Calu3 (cell line): ENCODE results near the gene FAM241A. TPM values are rescaled to one million over a fixed set of nuclear protein-coding genes. Genes with fewer than 3 reads are reported as not detected.
"Not testable (repeated sequence)": the region's sequence is repeated elsewhere in the genome, so short reads cannot be mapped to it uniquely, and the experiment has no call there.

Experiments
- BruUV-seq: library from RNA; stranded (reverse); fragments of 400-500 nt; replicated peaks from 2 replicates; lab custom pipeline; 2021; lab: Mats Ljungman, UMichigan
- CTCF ChIA-PET: fragments of 300-600 bp; sonication (Branson Sonifier 250); formaldehyde crosslinking; loops from one replicate; lab custom pipeline; 2022; ENCODE audit warnings: antibody characterized with exemption; lab: Charles Lee
- DNase-seq: peaks from one replicate; pipeline ENCODE4 v3.0.0; 2022
- H3K27ac Mint-ChIP-seq: one replicate; pipeline ENCODE4 v1.8.0; 2022; ENCODE audit warnings: mixed read lengths; ENCODE audit not compliant: unreplicated experiment
- H3K27me3 Mint-ChIP-seq: one replicate; pipeline ENCODE4 v1.8.0; 2022; ENCODE audit warnings: mixed read lengths; ENCODE audit not compliant: unreplicated experiment
- H3K36me3 Mint-ChIP-seq: one replicate; pipeline ENCODE4 v1.8.0; 2022; ENCODE audit warnings: mild to moderate bottlenecking, moderate library complexity, mixed read lengths; ENCODE audit not compliant: insufficient read depth, unreplicated experiment
- H3K4me1 Mint-ChIP-seq: one replicate; pipeline ENCODE4 v1.8.0; 2022; ENCODE audit warnings: mild to moderate bottlenecking, low read depth, mixed read lengths; ENCODE audit not compliant: unreplicated experiment
- H3K4me3 Mint-ChIP-seq: one replicate; pipeline ENCODE4 v1.8.0; 2022; ENCODE audit warnings: mild to moderate bottlenecking, low read depth, moderate library complexity, mixed read lengths; ENCODE audit not compliant: unreplicated experiment
- H3K9me3 Mint-ChIP-seq: one replicate; pipeline ENCODE4 v1.8.0; 2022; ENCODE audit warnings: low read depth, mixed read lengths; ENCODE audit not compliant: unreplicated experiment
- CTCF ChIP-seq: fragments of 200-600 bp; IDR thresholded peaks from one replicate; pipeline ENCODE4 v1.8.0; 2022; ENCODE audit warnings: antibody characterized with exemption; ENCODE audit not compliant: unreplicated experiment
- intact Hi-C: fragments of 100-400 bp; cut with micrococcal nuclease; formaldehyde crosslinking; loops from one replicate; pipeline ENCODE4 v1.10.0; 2022; ENCODE audit not compliant: unreplicated experiment
- total RNA-seq: library from RNA; stranded (reverse); gene quantifications from 2 replicates; pipeline ENCODE4 v1.2.3, GENCODE V29; 2022

FAM241A gene
- total RNA-seq, 1 experiment from 2014 or later, result 1.6 TPM

- no peaks in the 10 kb centered on the region for H3K27me3 Mint-ChIP-seq
- TF ChIP-seq CTCF, result no peak
- intact Hi-C loops, result no loop called here
- peaks cover 9% of the 10 kb centered on the region for H3K4me1 Mint-ChIP-seq
- H3K9me3 Mint-ChIP-seq, result no peaks in the 10 kb centered on the region
- no peak for DNase-seq
- CTCF ChIA-PET, result no interaction called here
- no TSS peak for BruUV-seq
- H3K27ac Mint-ChIP-seq, result no peak overlapping the region
- H3K4me3 Mint-ChIP-seq, result no peak overlapping the region
- no peaks in the 10 kb centered on the region for H3K36me3 Mint-ChIP-seq
Observed at GRCh38 chr4:112105201-112105969, 39.9 kb upstream of the FAM241A start.

GRCh38 chr4:112109360-112110058 lies 35.7 kb upstream of the FAM241A start:
- intact Hi-C loops, result loop anchor here (5.0 kb wide), 1 partner anchor 38 kb away; the partner anchor contains the start of gene FAM241A
- BruUV-seq, result no TSS peak
- Mint-ChIP-seq H3K27me3 (no peaks in the 10 kb centered on the region), H3K27ac (no peak overlapping the region), H3K4me1 (peaks cover 35% of the 10 kb centered on the region), H3K9me3 (no peaks in the 10 kb centered on the region), H3K36me3 (no peaks in the 10 kb centered on the region), H3K4me3 (no peak overlapping the region)
- CTCF ChIA-PET, result no interaction called here
- no peak for TF ChIP-seq CTCF
- DNase-seq, result no peak

- Mint-ChIP-seq H3K27me3 (no peaks in the 10 kb centered on the region), H3K9me3 (no peaks in the 10 kb centered on the region), H3K27ac (no peak overlapping the region), H3K4me1 (peaks cover 35% of the 10 kb centered on the region), H3K4me3 (no peak overlapping the region), H3K36me3 (no peaks in the 10 kb centered on the region)
- BruUV-seq, result no TSS peak
- intact Hi-C loops, result loop anchor here (5.0 kb wide), 1 partner anchor 37 kb away; the partner anchor contains the start of gene FAM241A
- no peak for TF ChIP-seq CTCF
- no peak for DNase-seq
- CTCF ChIA-PET, result no interaction called here
Observed at GRCh38 chr4:112110059-112110425, 35.2 kb upstream of the FAM241A start.

GRCh38 chr4:112111306-112111705 lies 33.9 kb upstream of the FAM241A start:
- H3K36me3 Mint-ChIP-seq, result no peaks in the 10 kb centered on the region
- no peak overlapping the region for H3K4me3 Mint-ChIP-seq
- no peak overlapping the region for H3K27ac Mint-ChIP-seq
- intact Hi-C loops, result loop anchor here (5.0 kb wide), 1 partner anchor 36 kb away; the partner anchor contains the start of gene FAM241A
- no TSS peak for BruUV-seq
- no peaks in the 10 kb centered on the region for H3K27me3 Mint-ChIP-seq
- no peak for DNase-seq
- H3K9me3 Mint-ChIP-seq, result no peaks in the 10 kb centered on the region
- TF ChIP-seq CTCF, result no peak
- H3K4me1 Mint-ChIP-seq, result peaks cover 35% of the 10 kb centered on the region
- CTCF ChIA-PET, result no interaction called here

- Mint-ChIP-seq H3K4me1 (peaks cover 35% of the 10 kb centered on the region), H3K4me3 (peak overlapping the region; percentile 22), H3K27ac (peak overlapping the region; percentile 77)
- not testable (repeated sequence) for BruUV-seq, H3K27me3 Mint-ChIP-seq, H3K36me3 Mint-ChIP-seq, DNase-seq, H3K9me3 Mint-ChIP-seq
- intact Hi-C loops, result loop anchor here (5.0 kb wide), 1 partner anchor 35 kb away; the partner anchor contains the start of gene FAM241A
- CTCF ChIA-PET, result interaction anchor here (1.6 kb wide), 1 partner anchor 120 kb away, joined by 5 read pairs; no protein-coding TSS in a partner anchor
Observed at GRCh38 chr4:112112095-112112494, 33.2 kb upstream of the FAM241A start.
